GM12873 (cell line): ENCODE results near the gene C9orf153.

Experiments used
- CTCF ChIP-seq: IDR thresholded peaks from 2 replicates; pipeline ENCODE4 v1.5.1; 2012; ENCODE audit warnings: low read depth, mild to moderate bottlenecking, moderate library complexity, low read length, control low read depth; ENCODE audit not compliant: insufficient read depth; ENCODE audit errors: missing control alignments

C9orf153 gene

DNA sequence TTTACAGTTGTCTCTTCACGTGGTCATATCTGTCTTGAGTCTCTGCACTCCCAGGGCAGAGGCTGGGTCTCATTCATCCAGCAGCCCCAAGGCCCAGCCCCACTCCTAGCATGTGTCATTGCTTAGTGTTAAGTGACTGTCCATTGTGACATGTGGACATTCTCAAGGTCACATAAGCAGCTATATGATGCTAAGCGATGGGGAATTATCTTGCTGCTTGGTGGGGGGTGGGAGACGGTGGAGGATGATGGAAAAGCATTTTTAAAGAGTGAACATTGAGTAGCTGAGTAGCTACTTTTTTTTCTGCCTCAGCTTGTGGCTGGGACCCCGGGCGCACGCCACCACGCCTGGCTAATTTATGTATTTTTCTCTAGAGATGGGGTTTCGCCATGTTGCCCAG lies at the start of gene C9orf153:
Gene C9orf153 (minus strand): TSS at position 101 of the 400 bp plus-strand sequence. CDS start 30,054 bp downstream, outside the sequence.
- TF ChIP-seq CTCF = no peak

DNA sequence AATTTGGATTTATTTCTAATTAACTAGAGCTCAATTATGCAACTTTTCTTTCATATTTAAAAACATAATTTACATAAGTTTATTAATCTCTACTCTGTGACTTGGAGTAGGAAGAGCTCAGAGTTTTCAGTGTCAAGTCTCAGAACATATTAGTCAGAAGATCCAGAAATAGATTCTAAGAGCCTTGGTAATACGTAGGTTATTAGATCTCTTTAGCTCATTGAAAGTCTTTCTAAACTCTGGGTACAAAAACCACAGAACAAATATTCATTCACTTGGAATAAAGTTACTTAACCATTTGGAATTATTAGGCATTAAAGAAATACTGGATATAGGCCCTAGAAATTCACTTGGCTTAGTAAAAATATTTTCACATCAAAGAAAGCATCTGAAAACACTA lies 49.2 kb upstream of the C9orf153 start:
- TF ChIP-seq CTCF = no peak

DNA sequence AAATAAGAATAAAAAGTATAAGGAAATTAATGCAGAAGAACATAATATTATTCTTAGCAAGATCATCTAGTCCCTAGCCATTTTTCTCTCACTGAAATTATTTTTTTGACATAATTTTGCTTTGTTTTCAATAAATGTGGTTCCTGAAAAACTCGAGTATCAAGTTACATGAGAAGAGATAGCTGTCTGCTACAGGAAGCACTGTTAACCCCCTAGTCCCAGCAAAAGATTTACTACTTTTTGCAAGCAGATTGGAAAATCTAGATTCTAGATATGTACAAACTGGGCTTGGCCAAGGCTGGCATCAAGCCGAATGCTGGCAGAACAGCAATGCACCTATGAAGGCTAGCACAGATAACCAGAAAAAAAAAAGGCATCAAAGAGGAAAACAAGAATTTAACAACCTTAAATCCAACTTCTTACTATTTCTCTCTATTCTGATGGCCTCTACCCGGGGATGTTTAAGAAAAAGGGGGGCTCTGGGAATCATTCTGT lies 44.8 kb upstream of the C9orf153 start:
- no peak for TF ChIP-seq CTCF

- TF ChIP-seq CTCF = no peak
Observed at GRCh38 chr9:86303316-86303975, 44.0 kb upstream of the C9orf153 start.

- TF ChIP-seq CTCF = no peak
Observed at GRCh38 chr9:86301686-86302085, 42.2 kb upstream of the C9orf153 start.

DNA sequence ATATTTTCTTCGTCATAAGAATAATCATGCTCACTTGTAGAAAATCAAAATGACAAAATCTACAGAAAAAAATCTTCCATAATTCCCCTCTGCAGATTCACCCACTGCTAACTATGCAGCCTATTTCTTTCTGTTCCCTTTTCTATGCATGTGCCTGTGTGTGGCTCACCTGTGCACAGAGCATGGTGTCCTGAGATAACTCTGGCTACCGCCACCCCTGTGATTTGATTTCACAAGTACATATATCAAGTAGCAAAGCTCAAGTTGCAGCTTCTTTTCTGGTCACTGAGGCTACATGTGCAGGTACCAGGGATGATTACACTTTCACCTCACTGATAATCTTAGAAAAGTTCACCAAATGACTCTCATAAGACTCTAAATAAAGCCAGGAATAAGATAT lies 41.2 kb upstream of the C9orf153 start:
- no peak for TF ChIP-seq CTCF

GRCh38 chr9:86298873-86299272 lies 39.4 kb upstream of the C9orf153 start:
- TF ChIP-seq CTCF = no peak
